ENCODE data around the gene PTPRH. TPM values are rescaled to one million over a fixed set of nuclear protein-coding genes. Genes with fewer than 3 reads are reported as not detected.

Gene PTPRH
- total and polyA plus RNA-seq, 3 donors from 2014 or later = 1.6 to 11.3 (median 6.0) TPM

DNA sequence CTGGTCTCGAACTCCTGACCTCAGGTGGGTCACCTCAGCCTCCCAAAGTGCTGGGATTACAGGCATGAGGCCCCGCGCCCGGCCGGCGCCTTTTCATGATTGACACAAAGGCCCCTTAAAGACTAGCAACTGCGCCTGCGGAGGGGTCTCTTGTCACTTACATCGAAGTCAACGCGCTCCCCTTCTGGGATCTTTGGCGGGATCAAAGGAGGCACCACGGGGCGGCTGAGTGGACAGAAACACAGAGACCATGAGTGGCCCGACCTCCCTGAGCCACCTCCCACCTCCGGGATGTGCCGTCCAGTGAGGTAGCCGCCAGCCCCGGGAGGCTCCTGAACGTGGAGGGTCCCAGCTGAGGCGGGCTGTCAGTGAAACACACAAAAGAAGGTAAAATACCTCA, 67.6 kb downstream of the PTPRH start:
- no peak overlapping the region for H3K27ac ChIP-seq
- intact Hi-C loops (cut with DNase I; ENCODE audit: low total_unique reads) = no loop called here
- DNase-seq = no peak
- H3K27me3 ChIP-seq = no peaks in the 10 kb centered on the region
- no peaks in the 10 kb centered on the region for H3K9me3 ChIP-seq
- no peaks in the 10 kb centered on the region for H3K36me3 ChIP-seq (ENCODE audit: low read depth, missing control alignments)
- H3K4me1 ChIP-seq = no peaks in the 10 kb centered on the region
- TF ChIP-seq, protein P1, sequence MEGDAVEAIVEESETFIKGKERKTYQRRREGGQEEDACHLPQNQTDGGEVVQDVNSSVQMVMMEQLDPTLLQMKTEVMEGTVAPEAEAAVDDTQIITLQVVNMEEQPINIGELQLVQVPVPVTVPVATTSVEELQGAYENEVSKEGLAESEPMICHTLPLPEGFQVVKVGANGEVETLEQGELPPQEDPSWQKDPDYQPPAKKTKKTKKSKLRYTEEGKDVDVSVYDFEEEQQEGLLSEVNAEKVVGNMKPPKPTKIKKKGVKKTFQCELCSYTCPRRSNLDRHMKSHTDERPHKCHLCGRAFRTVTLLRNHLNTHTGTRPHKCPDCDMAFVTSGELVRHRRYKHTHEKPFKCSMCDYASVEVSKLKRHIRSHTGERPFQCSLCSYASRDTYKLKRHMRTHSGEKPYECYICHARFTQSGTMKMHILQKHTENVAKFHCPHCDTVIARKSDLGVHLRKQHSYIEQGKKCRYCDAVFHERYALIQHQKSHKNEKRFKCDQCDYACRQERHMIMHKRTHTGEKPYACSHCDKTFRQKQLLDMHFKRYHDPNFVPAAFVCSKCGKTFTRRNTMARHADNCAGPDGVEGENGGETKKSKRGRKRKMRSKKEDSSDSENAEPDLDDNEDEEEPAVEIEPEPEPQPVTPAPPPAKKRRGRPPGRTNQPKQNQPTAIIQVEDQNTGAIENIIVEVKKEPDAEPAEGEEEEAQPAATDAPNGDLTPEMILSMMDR (IDR thresholded peaks at IDR 0.05) = no peak
- TF ChIP-seq POLR2A (IDR thresholded peaks at IDR 0.05) = no peak
- WGBS, 2 donors = 30 to 38% methylated on average over 4 to 21 of the region's 21 CpGs
- peak overlapping the region in 1 of 2 donors; percentile 6 for H3K4me3 ChIP-seq

DNA sequence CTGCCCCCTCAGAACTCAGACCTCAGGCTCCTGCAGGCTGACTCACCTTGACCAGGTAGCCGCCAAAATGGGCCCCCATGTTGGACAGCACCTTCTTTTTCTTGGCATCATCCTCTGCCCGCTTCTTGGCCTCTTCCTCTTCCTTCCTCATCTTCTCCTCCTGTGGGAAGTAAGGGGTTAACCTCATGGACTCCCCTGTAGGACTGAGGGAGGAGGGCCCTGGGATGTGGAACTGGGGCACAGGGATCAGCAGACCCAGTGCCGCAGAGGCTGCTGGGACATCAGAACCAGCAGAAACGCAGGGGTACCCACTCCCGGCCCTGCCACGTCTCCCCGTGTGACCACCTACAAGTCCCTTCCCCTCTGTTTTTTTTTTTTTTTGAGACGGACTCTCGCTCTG, 71.4 kb downstream of the PTPRH start:
- H3K27ac ChIP-seq = no peak overlapping the region
- intact Hi-C loops (cut with DNase I; ENCODE audit: low total_unique reads) = no loop called here
- no peaks in the 10 kb centered on the region for H3K36me3 ChIP-seq (ENCODE audit: low read depth, missing control alignments)
- no peaks in the 10 kb centered on the region for H3K9me3 ChIP-seq
- WGBS, 2 donors = 61 to 79% methylated on average over 9 of the region's 9 CpGs
- H3K4me3 ChIP-seq = no peak overlapping the region
- H3K4me1 ChIP-seq = no peaks in the 10 kb centered on the region
- no peak for DNase-seq
- TF ChIP-seq, protein P1 (IDR thresholded peaks at IDR 0.05) = no peak
- no peak for TF ChIP-seq POLR2A (IDR thresholded peaks at IDR 0.05)
- H3K27me3 ChIP-seq = no peaks in the 10 kb centered on the region

DNA sequence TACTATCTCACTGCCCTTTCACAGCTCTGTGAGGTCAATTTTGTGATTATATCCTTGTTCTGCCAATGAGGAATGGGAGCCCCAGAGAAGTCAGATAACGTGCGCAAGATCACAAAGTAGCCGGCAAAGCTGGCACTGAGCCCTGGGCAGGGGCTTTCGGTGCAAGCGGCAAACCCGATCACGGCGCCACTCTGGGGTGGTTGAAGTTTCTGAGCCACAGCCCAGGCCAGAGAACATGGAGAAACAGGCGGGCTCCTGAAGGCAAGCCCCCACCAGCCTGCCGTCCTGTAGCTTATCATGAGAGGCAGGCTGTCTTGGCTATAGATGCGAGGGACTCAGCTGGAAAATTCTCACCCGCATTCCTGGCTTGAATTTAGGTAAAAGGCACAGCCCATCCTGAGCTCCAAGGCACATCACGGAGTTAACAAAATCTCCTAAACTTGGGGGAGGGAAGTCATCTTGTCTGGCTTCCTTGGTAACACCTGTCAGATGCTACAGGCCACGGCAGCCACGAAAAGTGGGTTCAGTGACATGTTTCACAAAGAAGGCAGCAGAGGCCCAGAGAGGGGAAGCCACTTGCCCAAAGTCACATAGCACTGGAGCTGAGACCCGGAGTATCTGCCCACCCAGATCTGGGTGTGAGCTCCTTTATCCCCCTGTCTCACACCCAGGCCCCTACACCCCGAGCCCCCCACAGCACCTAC, 72.8 kb downstream of the PTPRH start:
- Histone ChIP-seq H3K9me3 (no peaks in the 10 kb centered on the region), H3K27ac (no peak overlapping the region), H3K27me3 (no peaks in the 10 kb centered on the region), H3K36me3 (ENCODE audit: low read depth, missing control alignments) (no peaks in the 10 kb centered on the region), H3K4me3 (no peak overlapping the region), H3K4me1 (no peaks in the 10 kb centered on the region)
- intact Hi-C loops (cut with DNase I; ENCODE audit: low total_unique reads) = no loop called here
- TF ChIP-seq POLR2A (IDR thresholded peaks at IDR 0.05) = no peak
- TF ChIP-seq, protein P1 (IDR thresholded peaks at IDR 0.05) = no peak
- 82 to 86% methylated on average over 10 to 17 of the region's 17 CpGs for WGBS, 2 donors
- DNase-seq = no peak

GRCh38 chr19:55134736-55135135, 74.6 kb downstream of the PTPRH start:
- DNase-seq = no peak
- no peak overlapping the region for H3K4me3 ChIP-seq
- H3K27ac ChIP-seq = no peak overlapping the region
- no peaks in the 10 kb centered on the region for H3K4me1 ChIP-seq
- TF ChIP-seq, protein P1 (IDR thresholded peaks at IDR 0.05) = no peak
- no peak for TF ChIP-seq POLR2A (IDR thresholded peaks at IDR 0.05)
- intact Hi-C loops (cut with DNase I; ENCODE audit: low total_unique reads) = no loop called here
- no peaks in the 10 kb centered on the region for H3K9me3 ChIP-seq
- H3K36me3 ChIP-seq (ENCODE audit: low read depth, missing control alignments) = no peaks in the 10 kb centered on the region
- H3K27me3 ChIP-seq = no peaks in the 10 kb centered on the region
- WGBS, 2 donors = 25 to 56% methylated on average over 1 to 2 of the region's 3 CpGs

Measured in testis (tissue), 3 donors.